ENCODE data around the gene CRELD2. TPM values are rescaled to one million over a fixed set of nuclear protein-coding genes. Genes with fewer than 3 reads are reported as not detected.

Gene CRELD2
- total and polyA plus RNA-seq, 8 donors, result 28.5 to 79.7 (median 34.1) TPM

DNA sequence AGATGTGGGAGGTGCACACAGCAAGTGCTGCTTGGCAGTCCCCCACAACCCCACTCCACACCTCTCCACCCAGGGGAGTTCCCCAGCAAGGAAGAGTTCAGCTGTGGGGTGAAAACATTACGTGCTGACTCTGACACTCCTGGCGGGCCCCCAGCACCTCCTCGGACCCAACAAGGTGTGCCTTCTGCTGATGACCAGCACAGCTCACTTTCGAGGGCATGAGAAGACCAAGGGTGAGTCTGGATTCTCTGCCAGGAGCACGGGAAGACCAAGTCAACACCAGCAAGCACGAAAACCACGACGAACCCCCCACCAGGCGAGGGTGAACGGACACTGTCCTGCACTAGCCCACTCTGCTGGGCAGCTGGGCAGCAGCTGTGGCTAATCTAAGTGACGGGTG lies 1.6 kb upstream of the CRELD2 start:
- Histone ChIP-seq H3K36me3 (peaks cover 0 to 40% of the 10 kb centered on the region in 2 donors), H3K27ac (no peak overlapping the region), H3K4me3 (peak overlapping the region in 1 of 2 donors; percentile 93), H3K4me1 (peaks cover 13 to 30% of the 10 kb centered on the region in 2 donors), H3K9me3 (no peaks in the 10 kb centered on the region), H3K27me3 (no peaks in the 10 kb centered on the region)
- intact Hi-C loops (cut with DNase I), result loop anchor here in 1 of 2 donors (10.0 kb wide), 1 partner anchor 142 kb away; no protein-coding TSS in a partner anchor
- no peak for TF ChIP-seq CTCF (IDR thresholded peaks at IDR 0.05)
- ATAC-seq (no peak), DNase-seq (peak in 1 of 4 donors; percentile 50)

DNA sequence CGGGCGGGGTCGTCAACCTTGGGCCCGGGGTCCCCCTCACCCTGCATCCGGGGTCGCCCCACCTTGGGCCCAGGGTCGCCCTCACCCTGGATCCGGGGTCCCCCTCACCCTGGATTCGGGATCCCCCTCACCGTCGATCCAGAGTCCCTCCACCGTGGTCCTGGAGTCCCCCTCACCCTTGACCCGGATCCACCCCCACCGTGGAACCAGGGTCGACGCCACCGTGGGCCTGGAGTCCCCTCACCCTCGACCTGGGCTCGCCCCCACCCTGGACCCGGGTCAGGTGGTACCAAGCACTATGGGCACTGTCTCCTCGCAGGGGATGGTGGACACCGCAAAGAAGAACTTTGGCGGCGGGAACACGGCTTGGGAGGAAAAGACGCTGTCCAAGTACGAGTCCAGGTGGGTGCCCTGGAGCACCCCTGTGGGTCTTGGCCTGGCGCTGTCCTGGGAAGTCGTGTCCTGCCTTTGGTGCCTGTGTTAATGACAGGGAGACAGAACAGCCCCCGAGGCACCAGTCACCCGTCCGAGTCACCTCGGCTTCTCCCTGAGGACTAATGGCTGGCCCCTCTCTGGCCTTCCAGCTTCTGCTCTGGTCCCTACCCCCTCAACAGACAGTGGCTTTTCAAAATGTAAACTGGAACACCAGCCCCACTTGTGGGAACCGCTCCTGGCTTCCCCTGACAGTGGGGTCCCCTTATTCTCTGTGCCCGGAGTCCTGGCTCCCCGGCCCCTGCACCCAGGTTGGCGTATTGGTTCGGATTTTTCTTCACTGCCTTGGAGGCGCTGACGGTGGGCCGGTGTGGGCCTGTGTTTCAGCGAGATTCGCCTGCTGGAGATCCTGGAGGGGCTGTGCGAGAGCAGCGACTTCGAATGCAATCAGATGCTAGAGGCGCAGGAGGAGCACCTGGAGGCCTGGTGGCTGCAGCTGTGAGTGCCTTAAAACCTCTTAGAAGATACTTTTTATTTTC lies 762 bp downstream of the CRELD2 start:
- H3K9me3 ChIP-seq, result no peaks in the 10 kb centered on the region
- peak overlapping the region; percentile 87 to 93 for H3K4me3 ChIP-seq
- H3K27me3 ChIP-seq, result no peaks in the 10 kb centered on the region
- ATAC-seq (no peak), DNase-seq (no peak)
- H3K27ac ChIP-seq, result peak overlapping the region in 1 of 2 donors; percentile 96
- intact Hi-C loops (cut with DNase I), result loop anchor here in 1 of 2 donors (10.0 kb wide), 1 partner anchor 144 kb away; no protein-coding TSS in a partner anchor
- H3K36me3 ChIP-seq, result peaks cover 0 to 35% of the 10 kb centered on the region in 2 donors
- no peak for TF ChIP-seq CTCF (IDR thresholded peaks at IDR 0.05)
- peaks cover 13 to 30% of the 10 kb centered on the region in 2 donors for H3K4me1 ChIP-seq

- no peak for TF ChIP-seq CTCF (IDR thresholded peaks at IDR 0.05)
- ATAC-seq, result no peak
- H3K36me3 ChIP-seq, result peaks cover 0 to 50% of the 10 kb centered on the region in 2 donors
- H3K27me3 ChIP-seq, result no peaks in the 10 kb centered on the region
- H3K27ac ChIP-seq, result no peak overlapping the region
- H3K4me3 ChIP-seq, result no peak overlapping the region
- no peaks in the 10 kb centered on the region for H3K9me3 ChIP-seq
- DNase-seq, result no peak
- intact Hi-C loops (cut with DNase I), result loop anchor here in 1 of 2 donors (10.0 kb wide), 2 partner anchors 64 to 126 kb away; no protein-coding TSS in a partner anchor
- peaks cover 13 to 39% of the 10 kb centered on the region in 2 donors for H3K4me1 ChIP-seq
These were observed 2.4 kb downstream of the CRELD2 start for GRCh38 chr22:49920859-49921258.

GRCh38 chr22:49921508-49922278 lies 3.3 kb downstream of the CRELD2 start:
- no peak for DNase-seq
- Histone ChIP-seq H3K27ac (no peak overlapping the region), H3K4me1 (peaks cover 13 to 41% of the 10 kb centered on the region in 2 donors), H3K4me3 (no peak overlapping the region), H3K9me3 (no peaks in the 10 kb centered on the region), H3K27me3 (no peaks in the 10 kb centered on the region), H3K36me3 (peaks cover 0 to 51% of the 10 kb centered on the region in 2 donors)
- no peak for TF ChIP-seq CTCF (IDR thresholded peaks at IDR 0.05)
- ATAC-seq, result no peak
- intact Hi-C loops (cut with DNase I), result loop anchor here in 1 of 2 donors (10.0 kb wide), 2 partner anchors 63 to 127 kb away; no protein-coding TSS in a partner anchor
